Middle frontal gyrus (tissue), 1 donor: ENCODE data around the gene TMOD1.

ENCODE experiments used
- DNase-seq: peaks from one replicate; pipeline ENCODE4 v3.0.0-alpha.2; 2015; ENCODE audit warnings: low spot score; ENCODE audit errors: extremely low spot score

TMOD1 gene

DNA sequence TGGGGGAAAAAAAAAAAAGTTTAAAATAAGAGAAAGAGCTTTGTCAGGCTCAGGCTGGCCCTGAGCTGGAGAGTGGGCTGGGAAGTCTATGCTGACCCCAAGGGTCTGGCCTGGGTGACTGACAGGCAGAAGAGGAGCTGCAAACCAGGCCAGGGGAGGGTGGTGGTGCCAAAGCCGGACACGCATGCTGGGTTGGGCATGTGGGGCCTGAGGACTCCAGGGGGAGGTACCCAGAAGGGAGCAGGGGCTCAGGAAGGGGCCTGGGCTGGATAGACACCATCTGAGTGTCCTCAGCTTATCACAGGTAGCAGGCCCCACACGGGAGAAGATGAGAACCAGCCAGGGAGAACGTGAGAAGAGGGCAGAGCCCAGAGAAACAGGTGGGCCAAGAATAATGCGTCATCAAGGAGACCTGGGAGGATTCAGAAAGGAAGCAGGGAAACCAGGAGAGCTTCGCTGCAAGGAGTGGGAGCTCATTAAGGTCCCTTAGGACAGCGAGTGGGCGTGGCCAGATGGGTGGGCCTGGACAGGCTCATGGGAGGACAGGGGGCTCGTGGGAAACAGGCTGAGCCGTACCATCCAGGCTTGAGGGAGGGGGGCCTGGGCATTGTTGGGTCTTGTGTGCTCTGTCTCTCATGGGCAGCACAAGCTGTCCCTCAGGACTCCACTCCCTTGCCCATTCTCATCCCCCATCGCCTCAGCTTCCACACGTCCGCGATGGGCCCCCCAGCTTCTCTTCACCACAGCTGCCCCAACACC lies 16.0 kb downstream of the TMOD1 start:
- no peak for DNase-seq

DNA sequence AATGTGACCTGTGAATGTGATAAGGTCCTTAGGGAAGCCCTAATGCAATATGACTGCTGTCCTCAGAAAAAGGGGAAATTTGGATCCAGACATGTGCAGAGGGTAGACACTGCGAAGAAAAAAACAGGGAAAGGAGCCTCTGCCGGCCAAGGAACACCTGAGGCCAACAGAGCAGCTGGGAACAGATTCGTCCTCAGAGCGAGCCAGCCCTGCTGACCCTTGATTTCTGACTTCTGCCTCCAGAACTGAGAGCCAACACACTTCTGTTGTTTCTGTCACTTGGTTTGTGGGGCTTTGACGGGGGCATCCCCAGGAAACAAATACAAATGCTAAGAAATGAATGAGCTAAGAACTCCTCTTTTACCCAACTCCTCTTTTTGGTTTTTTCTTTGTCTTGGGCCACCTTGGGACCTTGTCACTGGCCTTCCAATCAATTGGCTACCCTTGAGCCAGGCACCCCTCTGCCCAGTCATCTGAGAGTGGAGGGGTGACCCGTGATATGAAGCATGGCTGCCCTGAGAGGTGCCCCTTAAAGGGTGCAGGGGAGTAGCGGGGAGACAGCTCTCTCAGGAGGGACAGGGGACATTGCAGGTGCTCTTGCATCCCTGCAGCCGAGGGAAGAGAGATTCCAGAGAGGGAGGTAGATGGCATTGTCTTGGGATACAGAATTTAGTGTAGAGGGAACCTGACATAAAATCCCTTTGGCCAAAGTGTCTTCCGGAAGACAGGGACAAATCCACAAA lies 16.9 kb downstream of the TMOD1 start:
- DNase-seq, result no peak

DNA sequence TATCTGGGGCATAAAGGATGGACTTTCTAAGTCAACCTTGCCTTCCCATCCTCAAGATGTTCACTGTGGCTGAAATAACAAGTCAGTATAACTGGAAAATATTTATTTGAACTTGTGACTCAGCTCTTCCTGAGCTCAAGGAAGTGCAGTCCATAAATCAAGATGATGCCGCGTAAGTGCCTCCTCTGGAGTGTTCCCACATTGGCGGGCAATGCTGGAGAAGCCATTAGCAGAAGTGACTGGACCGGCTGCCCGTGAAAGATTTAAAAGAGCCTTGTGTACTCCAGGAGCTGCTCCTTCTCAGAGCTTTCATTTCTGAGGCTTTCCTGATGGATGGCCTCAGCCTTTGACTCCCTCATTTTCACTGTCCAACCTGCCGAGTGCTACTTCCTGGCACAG lies 17.4 kb downstream of the TMOD1 start:
- no peak for DNase-seq

DNA sequence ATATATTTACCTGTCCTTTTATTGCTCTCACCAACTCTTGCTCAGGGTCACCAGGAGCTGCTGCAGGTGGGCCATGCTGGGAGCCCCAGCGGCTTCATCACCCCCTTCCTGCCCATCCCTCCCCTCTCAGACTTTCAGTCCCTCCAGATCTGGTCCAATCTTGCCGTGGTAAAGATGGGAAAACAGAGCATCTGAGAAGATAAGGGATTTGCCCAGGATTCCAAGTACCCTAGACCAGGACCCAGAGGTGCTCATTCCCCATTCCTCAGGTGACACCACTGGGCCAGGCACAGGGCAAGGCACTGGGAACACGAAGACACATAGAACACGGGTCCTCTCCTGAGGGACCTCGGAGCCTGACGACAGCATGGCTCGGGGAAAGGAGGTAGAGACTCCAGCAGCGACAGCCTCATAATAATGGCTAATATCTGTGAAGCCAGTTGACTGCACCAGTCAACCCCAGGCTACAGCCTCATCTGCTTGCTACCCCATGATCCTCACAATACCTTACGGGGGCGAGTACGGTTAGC lies 18.0 kb downstream of the TMOD1 start:
- DNase-seq, result no peak

DNA sequence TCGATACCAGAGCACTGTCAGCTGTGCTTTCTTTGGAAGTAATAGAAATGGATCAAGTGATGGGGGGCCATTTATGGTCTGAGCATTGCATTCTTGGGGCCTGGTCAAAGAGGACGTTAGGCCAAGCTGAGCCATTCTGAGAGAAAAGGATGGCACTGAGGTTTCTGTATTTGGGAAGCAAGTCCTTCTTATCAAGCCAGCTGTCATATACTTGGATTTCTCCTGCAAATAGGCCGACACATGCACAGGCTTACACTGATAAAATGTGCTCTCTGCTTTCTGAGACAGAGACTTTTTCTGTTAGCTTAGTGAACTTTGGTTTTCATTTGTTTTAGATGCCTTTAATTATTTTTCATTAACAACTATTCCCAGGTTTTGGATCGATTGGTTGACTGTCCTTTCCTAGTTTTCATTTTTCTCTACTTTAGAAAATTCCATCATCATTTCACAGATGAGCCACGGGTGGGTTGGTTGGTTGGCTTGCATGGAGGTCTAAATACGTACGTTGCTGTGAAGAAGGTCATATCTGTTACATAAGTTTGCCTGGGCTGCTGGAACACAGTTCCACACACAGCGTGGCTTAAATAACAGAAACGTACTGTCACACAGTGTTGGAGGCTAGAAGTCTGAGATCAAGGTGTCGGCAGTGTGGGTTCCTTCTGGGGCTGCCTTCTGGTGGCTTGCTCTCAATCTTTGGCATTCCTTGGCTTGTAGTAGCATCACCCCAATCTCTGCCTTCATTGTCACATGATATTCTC lies 20.3 kb downstream of the TMOD1 start:
- DNase-seq, result no peak

DNA sequence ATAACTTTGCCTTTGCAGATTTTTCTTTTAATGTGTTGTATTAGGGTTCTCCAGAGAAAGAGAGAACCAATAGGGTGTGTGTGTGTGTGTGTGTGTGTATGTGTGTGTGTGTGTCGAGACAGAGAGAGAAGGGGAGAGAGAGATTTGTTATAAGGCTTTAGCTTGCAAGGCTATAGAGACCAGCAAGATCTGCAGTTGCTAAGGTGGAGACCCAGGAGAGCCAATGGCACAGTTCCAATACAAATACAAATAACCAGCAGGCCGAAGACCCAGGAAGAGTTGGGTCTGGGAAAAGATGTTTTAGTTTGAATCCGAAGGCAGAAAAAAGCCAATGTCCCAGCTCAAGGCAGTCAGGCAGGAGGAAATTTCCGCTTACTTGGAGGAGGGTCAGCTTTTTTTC lies 23.0 kb downstream of the TMOD1 start:
- DNase-seq, result no peak

DNA sequence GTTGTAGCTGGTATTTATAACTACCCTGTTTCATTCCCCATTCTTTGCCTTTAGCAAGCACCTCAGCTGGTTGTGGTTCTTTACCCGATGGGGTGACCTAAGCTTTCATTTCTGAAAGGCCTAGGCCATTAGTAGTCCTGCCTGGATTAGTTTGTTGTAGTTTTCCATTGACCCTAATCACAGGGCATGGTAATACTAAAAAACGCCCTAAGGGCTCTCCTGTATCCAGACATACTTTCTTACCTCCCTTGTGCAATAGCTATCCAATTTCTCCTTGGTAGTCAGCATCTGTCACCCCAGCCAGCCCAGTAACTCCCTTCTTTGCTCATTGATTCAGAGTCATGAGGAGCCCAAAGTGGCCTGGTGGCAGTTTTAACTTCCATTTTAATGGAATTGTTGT lies 24.0 kb downstream of the TMOD1 start:
- DNase-seq, result no peak

DNA sequence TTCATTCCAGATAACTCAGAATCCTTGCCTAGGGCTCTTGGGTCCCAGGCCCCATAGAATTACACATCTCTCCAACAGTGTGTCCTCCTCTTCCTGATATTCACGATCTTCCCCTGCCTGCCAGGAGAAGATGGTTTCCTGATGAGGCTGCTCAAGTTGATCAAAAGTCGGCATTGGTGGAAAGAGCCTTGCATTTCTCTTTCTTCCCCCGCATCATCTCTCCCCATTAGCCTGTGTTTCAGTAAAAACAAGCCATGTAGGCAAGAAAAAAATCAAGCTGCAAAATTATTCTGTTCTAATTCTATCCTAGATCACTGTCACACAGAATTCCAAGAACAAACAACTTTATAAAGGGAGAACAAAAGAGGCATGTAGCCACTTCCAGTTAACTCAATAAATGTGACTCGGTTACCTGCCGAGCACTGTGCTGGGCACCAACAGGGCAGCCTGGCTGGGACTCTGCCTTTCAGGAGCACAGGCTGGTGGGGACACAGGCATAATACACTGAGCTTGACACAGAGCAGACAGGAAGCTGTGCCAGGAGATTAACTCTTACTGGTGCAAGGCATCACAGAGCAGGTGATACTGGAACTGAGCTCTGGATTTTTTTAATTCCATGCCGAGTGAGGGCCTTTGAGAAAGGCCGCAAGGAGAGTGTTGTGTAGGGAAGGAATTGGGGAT lies 25.6 kb downstream of the TMOD1 start:
- DNase-seq, result no peak

DNA sequence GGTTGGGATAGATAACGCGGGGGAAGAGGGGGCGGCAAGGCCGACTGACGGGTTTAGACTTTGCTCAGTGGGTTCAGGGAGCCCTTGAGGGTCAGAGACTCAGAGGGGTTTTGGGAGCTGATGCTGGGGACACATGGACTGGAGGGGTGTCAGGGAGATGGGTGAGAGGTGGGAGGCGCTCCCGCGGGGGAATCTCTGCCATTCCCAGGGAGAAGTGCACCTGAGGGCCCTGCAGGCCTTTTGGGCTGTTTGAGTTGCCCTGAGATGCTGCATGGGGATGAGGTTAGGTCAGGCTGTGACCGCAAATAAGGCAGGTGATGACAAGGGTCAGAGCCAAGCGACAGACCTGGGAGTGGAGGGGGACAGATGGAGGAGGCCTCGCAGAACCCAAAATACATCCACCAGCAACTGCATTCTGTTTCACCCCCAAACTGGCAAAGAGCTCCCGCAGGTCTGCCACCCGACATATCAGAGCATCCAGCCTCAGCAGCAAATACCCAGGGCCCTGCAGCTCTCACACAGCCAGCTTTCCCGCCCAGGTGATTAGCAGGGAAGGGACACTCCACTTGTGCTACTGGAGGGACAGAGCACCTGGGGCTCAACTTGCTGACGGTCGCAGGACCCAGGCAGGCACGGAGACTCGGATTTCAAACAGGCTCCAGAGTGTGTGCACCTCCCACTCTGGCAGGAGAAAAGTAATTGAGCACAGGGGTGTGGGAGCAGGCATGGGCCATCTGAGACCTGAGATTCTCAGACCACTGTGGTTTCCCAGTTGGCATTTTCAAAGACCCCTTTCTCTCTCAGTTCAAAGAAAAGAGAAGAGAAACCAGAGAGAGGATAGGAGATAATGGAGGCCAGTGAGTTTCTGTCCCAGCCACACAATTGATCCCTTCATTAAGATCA lies 26.4 kb downstream of the TMOD1 start:
- no peak for DNase-seq

DNA sequence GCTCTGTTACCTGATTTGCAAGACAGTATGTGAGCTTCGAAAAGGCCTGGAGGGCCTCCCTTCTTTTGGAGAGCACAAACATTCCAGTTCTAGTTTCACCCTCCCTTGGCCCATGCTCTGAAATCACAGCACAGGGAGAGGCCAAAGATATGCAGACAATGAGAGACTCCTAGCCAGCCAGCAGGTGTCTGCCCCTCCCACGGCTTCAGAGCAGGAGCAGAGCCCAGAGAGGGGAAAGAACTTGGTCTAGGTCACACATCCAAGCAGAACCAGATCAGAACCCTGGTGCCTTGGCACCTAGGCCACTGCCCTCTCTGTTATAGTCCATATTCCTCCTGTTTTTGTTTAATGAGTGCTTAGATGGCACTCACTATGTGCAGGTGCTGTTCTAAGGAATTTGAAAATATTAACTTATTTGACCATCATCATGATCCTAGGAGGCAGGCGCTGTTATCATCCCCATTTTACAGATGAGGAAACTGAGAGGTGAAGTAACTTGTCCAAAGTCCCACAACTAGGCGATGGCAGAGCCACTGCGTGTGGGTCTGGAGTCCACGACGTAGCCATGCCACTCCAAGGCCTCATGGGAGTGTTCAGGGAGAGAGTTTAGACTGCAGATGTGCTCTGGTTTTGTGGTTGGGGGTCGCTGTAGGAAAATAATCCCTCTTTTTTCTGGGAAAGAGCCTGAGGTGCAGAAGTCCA lies 27.2 kb downstream of the TMOD1 start:
- no peak for DNase-seq

DNA sequence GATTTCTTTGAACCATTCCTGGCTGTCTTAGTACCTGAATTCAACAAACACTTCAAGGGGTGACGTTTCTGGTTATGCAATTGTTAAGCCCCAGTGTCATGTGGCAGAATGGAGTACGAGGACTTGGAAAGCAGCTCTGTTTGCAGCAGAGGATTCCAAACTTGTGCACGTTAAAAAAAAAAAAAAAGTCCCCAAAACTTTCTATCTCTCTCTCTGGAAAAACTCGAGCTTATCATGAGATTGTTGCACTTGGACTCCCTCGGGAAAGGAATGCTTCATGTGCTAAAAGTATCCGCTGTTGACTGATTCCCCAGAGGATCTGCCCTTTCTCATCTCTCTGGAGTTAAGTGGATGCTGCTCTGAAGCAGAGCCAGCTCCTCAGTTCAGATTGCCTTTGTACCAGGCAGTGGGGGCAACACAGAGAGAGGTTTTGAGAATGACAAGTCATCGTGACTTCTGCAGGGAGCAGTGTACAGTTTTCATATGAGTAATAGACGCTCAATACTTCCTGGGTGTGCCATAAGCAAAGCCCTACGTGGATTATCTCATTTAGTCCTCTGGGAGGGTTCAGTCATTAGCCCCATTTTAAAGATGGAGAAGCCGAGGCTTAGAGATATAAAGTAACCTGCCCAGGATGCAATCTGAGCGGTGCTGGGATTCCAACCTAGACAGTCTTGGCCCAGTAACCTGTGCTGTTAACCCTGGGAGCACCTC lies 28.1 kb downstream of the TMOD1 start:
- DNase-seq, result no peak

DNA sequence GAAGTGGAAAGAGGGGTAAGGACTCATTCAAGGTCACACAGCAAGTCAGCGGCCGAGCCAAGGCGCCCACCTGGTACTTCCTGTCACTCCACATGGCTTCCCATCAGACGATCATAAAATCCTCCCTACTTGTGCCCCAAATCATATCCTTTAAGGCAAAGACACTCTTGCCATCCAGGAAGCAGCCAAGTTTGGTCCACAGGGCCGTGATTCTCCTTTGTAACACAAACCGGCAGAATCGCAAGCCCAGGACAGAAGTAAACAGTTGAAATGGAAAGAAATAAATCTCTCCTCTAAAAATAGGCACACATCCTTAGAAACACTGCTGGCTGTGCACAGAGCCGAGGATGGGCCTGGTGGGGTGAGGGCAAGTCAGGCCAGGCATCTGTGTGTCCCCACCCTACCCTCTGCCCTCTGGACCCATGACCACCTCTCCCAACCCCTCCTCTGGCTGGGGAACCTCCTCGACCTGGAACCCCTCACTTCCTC lies 30.5 kb downstream of the TMOD1 start:
- no peak for DNase-seq

DNA sequence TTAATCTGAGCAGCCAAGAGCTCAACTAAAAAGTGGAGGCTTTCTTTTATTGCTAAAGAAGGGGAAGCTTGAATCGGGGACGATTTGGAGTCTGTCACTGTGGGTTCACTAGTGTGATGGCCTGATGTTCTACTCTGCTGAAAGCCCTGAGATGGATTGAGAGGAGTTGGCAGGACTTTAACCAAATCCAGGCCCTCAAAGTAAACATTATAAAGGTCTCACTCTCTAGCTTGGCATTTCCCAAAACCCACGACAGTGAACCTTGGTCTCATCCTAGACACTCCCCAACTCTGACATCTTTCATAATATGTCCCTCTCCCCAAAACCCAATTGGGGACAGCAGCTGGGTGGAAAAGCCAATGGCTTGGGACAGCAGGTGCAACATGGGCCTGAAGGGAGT lies 32.7 kb downstream of the TMOD1 start:
- no peak for DNase-seq

DNA sequence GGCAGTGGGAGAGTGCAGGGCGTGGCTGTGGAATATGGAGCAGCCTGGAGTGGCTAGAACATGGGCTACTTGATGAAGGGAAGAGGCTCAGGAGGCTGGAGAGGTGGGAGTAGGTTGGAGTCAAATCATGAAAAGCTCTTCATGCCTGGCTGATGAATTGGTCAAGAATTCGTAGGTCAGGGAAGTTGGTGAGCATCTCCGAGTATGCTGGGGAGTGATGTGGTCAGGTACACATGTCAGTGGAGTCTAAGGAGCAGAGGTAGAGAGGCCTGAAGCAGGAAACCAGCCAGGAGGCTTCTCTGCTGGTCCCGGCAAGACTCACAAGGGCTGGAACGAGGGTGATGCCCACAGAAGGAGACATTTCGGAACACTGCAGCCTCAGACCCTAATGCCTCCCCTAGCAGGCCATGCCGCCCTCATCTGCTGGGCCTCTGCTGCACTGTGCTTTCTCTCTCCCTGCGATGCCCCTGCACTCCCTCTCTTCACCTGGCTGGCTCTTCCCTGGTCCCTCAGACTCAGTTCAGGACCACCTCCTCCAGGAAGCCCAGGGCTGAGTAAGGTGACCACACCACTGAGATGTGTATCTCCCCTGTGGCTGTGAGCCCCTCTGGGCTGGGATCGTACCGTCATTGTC lies 33.6 kb downstream of the TMOD1 start:
- DNase-seq, result no peak

DNA sequence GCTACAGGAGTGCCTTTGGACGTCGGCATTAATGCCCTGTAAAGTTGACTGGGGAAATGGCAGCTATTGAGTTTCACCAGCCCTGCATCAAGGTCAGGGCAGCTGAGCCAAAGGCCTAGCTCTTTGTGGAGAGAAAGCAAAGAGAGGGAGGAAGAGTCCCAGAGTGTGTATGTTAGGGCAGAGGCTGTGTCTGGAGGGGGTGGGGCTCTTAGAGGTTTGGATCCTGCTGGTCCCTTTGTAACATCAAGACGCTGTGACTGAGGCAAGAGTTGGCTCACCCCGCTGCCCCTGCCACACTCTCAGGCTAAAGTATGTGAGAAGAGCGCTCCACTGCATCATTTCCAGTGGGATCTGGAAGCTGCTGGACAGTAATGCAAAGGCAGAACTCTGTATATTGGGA lies 34.3 kb downstream of the TMOD1 start:
- DNase-seq, result no peak

DNA sequence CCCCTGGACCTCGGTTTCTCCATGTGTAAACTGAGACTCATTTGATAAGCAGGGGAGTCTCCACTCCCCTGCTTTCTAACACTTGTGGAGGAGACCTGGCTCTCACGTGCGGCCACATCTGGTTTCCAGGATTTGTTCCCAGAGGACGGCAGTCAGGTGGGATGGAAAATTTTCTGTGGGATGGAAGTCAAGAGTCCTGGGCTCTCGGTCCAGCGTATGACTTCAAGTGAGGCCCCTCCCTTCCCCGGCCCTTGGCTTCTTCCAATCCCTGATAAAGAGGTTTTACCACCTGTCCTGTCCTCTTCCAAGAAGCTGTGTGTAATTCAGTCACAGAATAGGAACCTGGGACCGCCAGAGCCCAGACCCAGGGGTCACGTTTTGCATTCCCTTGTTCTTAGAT lies 35.0 kb downstream of the TMOD1 start:
- DNase-seq, result no peak

DNA sequence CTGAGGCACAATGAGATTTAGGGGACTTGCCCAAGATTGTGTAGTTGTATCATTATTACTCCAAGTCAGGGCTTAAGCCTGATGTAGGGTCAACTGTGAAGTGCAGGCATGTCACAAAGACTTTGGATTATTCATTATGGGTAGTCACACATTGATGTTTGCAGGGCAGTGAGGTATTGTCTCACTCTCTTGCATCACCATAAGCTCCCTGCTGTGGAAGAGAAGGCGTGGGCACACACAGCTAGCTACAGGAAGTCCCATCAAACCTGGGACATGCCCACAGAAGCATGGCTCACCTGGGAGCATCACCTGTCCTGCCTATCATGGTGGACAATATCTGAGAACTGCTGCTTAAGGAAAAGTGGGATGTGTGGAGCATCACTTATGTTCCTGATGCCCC lies 42.1 kb downstream of the TMOD1 start:
- DNase-seq, result no peak

DNA sequence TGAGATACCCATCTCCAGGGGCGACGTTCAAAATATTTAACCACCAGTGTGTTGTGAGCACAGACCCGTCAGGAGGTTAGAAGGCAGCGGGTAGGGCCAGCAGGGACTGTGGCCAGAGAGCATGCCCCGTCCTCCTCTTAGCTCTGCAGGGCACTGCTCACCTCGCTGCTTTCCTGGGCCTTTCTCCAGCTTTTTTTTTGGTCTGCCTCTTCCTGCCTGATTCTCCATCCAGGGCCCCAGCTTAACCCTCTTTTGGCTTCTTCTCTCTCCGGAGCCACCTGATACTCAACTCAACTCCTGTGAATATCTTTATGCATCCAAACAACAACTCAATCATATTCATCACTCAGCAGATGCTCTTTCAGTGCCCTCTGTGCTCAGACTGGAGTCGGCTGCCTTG lies 44.0 kb downstream of the TMOD1 start:
- no peak for DNase-seq
